HFFc6 (cell line): ENCODE results near the gene ATP13A5. TPM values are rescaled to one million over a fixed set of nuclear protein-coding genes. Genes with fewer than 3 reads are reported as not detected.

ENCODE experiments used
- DNase-seq: peaks from one replicate; pipeline ENCODE4 v3.0.0-alpha.2; 2018
- H3K27ac Mint-ChIP-seq: 2 replicates; pipeline ENCODE4 v1.8.0; 2020; ENCODE audit warnings: mild to moderate bottlenecking, mixed read lengths
- H3K27me3 Mint-ChIP-seq: 2 replicates; pipeline ENCODE4 v1.8.0; 2021; ENCODE audit warnings: mild to moderate bottlenecking, moderate library complexity, mixed read lengths; ENCODE audit not compliant: insufficient read depth
- H3K36me3 Mint-ChIP-seq: 2 replicates; pipeline ENCODE4 v1.8.0; 2021; ENCODE audit warnings: low read depth, mixed read lengths
- H3K4me1 Mint-ChIP-seq: 2 replicates; pipeline ENCODE4 v1.8.0; 2020; ENCODE audit warnings: low read depth, mixed read lengths
- H3K4me3 Mint-ChIP-seq: 2 replicates; pipeline ENCODE4 v1.8.0; 2020; ENCODE audit warnings: mild to moderate bottlenecking, moderate library complexity, mixed read lengths
- H3K9me3 Mint-ChIP-seq: 2 replicates; pipeline ENCODE4 v1.8.0; 2020; ENCODE audit warnings: mild to moderate bottlenecking, mixed read lengths
- CTCF ChIP-seq: fragments of 200-600 bp; sonication (generic); IDR thresholded peaks from 2 replicates; pipeline ENCODE4 v1.5.0; 2021; ENCODE audit warnings: antibody characterized with exemption, mild to moderate bottlenecking
- total RNA-seq, 6 experiments: library from RNA; stranded (reverse); fragmentation: NEBNext Ultra II Directional; extraction: Animal tissue kit (Norgen Biotek cat#: 25700); gene quantifications; 2 replicates in 1 of 6; 3 replicates in 5 of 6; pipeline ENCODE4 v1.2.3, GENCODE V29; 2021

Gene ATP13A5
- total RNA-seq, 6 experiments from 2014 or later = not detected

DNA sequence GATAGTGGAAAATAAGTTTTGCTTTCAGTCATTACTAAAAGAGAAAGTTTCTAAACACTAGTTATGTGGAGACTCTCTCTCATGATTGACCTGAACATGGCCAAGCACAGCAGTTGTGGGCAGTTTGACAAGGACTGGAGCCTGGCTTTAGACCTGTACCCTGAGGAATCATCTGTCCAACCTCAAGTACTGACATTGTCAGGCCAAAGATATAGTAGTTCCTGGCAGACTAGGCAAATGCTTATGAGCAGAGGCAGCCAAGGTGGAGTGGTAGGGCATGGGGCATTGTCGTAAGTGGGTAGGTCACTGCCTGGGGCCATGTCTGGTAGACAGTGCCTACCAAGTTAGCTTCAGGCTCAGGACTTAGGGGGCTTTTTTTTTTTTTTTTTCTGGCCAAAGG is 116.6 kb downstream of the ATP13A5 start:
- Mint-ChIP-seq H3K4me3 (no peak overlapping the region), H3K9me3 (peaks cover 7% of the 10 kb centered on the region), H3K27me3 (no peaks in the 10 kb centered on the region), H3K36me3 (no peaks in the 10 kb centered on the region), H3K27ac (no peak overlapping the region), H3K4me1 (no peaks in the 10 kb centered on the region)
- no peak for DNase-seq
- no peak for TF ChIP-seq CTCF

DNA sequence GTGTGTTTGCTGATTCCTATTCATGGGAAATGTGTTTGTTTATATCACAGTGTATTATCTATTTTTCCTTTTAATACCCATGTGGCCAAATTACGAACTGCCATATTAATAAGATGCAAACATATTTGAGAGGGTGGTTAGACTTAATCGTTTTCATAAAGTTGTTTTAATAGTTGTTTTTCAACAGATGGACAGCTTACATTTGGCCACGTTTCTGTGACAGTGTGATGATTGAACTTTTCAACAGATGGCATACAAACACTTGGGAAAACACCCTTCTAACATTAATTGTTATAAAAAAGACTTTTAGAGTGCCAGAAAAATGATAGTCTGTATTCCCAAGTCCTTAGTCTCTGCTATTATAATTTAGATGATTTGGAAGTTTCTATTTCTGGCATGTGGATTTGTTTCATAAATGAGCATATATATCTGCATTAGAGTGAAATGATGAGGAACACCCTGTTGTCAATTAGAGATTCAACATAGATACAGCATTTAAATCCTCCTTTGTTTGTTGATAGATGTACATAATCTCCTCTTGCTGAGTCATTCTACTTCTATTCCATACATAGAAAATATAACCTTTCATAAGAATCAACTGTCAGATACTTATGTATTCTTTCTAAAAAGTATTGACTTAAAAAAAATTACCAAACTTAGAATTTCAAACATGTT is 124.4 kb downstream of the ATP13A5 start:
- Mint-ChIP-seq H3K4me3 (no peak overlapping the region), H3K27me3 (no peaks in the 10 kb centered on the region; the same call in 1 of the 2 replicates), H3K4me1 (no peaks in the 10 kb centered on the region), H3K27ac (no peak overlapping the region), H3K9me3 (peaks cover 45% of the 10 kb centered on the region), H3K36me3 (no peaks in the 10 kb centered on the region; the same call in 1 of the 2 replicates)
- TF ChIP-seq CTCF = no peak
- DNase-seq = no peak

- TF ChIP-seq CTCF = no peak
- H3K36me3 Mint-ChIP-seq = no peaks in the 10 kb centered on the region; the same call in 1 of the 2 replicates
- DNase-seq = no peak
- no peaks in the 10 kb centered on the region; the same call in 1 of the 2 replicates for H3K27me3 Mint-ChIP-seq
- H3K4me1 Mint-ChIP-seq = no peaks in the 10 kb centered on the region
- H3K27ac Mint-ChIP-seq = no peak overlapping the region
- H3K4me3 Mint-ChIP-seq = no peak overlapping the region
- H3K9me3 Mint-ChIP-seq = peaks cover 56% of the 10 kb centered on the region
Observed at GRCh38 chr3:193250492-193250891, 128.1 kb downstream of the ATP13A5 start.

- Mint-ChIP-seq H3K4me1 (no peaks in the 10 kb centered on the region), H3K9me3 (peaks cover 51% of the 10 kb centered on the region), H3K27me3 (no peaks in the 10 kb centered on the region; the same call in 1 of the 2 replicates), H3K4me3 (no peak overlapping the region), H3K27ac (no peak overlapping the region), H3K36me3 (no peaks in the 10 kb centered on the region; the same call in 1 of the 2 replicates)
- TF ChIP-seq CTCF = no peak
- DNase-seq = no peak
Observed at GRCh38 chr3:193248848-193249468, 129.6 kb downstream of the ATP13A5 start.

DNA sequence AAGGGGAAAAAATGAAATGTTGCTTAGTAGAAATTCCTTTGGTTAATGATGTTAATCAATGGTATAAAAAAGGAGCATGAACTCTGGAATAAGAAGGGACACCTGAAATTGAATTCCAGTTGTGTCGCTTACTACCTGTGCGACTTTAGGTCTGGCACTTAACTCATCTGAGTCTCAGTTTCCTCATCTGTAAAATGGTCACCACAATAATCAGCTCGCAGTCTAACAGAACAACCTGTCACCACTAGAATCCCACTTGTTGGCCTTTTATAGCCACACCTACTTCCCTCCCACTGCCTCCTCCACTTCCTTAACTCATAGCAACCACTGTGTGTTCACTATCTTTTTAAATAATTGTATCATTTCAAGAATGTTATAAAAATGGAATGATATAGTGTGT is 135.0 kb downstream of the ATP13A5 start:
- Mint-ChIP-seq H3K27me3 (no peaks in the 10 kb centered on the region), H3K27ac (no peak overlapping the region), H3K4me1 (no peaks in the 10 kb centered on the region), H3K9me3 (peaks cover 30% of the 10 kb centered on the region), H3K36me3 (no peaks in the 10 kb centered on the region), H3K4me3 (no peak overlapping the region)
- DNase-seq = no peak
- TF ChIP-seq CTCF = no peak
